Glutamatergic neuron (in vitro differentiated cells): ENCODE results near the gene HEATR5B. TPM values are rescaled to one million over a fixed set of nuclear protein-coding genes. Genes with fewer than 3 reads are reported as not detected.

Experiments used
- DNase-seq: peaks from one replicate; pipeline ENCODE4 v3.0.0; 2022
- H3K27ac Mint-ChIP-seq: one replicate; pipeline ENCODE4 v1.8.0; 2020; ENCODE audit warnings: mild to moderate bottlenecking, mixed read lengths, inconsistent platforms; ENCODE audit not compliant: unreplicated experiment
- H3K27me3 Mint-ChIP-seq: one replicate; pipeline ENCODE4 v1.8.0; 2020; ENCODE audit warnings: mild to moderate bottlenecking, moderate library complexity, mixed read lengths, inconsistent platforms; ENCODE audit not compliant: unreplicated experiment
- H3K36me3 Mint-ChIP-seq: one replicate; pipeline ENCODE4 v1.8.0; 2020; ENCODE audit warnings: mild to moderate bottlenecking, mixed read lengths, inconsistent platforms; ENCODE audit not compliant: unreplicated experiment
- H3K4me1 Mint-ChIP-seq: one replicate; pipeline ENCODE4 v1.8.0; 2020; ENCODE audit warnings: mild to moderate bottlenecking, low read depth, mixed read lengths, inconsistent platforms; ENCODE audit not compliant: unreplicated experiment
- H3K4me3 Mint-ChIP-seq: one replicate; pipeline ENCODE4 v1.8.0; 2020; ENCODE audit warnings: mild to moderate bottlenecking, mixed read lengths, inconsistent platforms; ENCODE audit not compliant: unreplicated experiment
- H3K9me3 Mint-ChIP-seq: one replicate; pipeline ENCODE4 v1.8.0; 2020; ENCODE audit warnings: mild to moderate bottlenecking, moderate library complexity, mixed read lengths, inconsistent platforms; ENCODE audit not compliant: unreplicated experiment
- total RNA-seq: library from RNA; stranded (reverse); fragmentation: NEBNext Ultra II Directional; extraction: Animal tissue kit (Norgen Biotek cat#: 25700); gene quantifications from one replicate; pipeline ENCODE4 v1.2.1, GENCODE V29; 2021; ENCODE audit not compliant: unreplicated experiment
- TF ChIP-seq, protein P1 (sequence below): fragments of 200-600 bp; sonication (generic); IDR thresholded peaks from one replicate; pipeline ENCODE4 v1.5.0; 2021; ENCODE audit not compliant: partially characterized antibody, unreplicated experiment

HEATR5B gene
- total RNA-seq, 1 donor from 2014 or later = 33.5 TPM

- Mint-ChIP-seq H3K27me3 (no peaks in the 10 kb centered on the region), H3K27ac (no peak overlapping the region), H3K9me3 (no peaks in the 10 kb centered on the region), H3K36me3 (no peaks in the 10 kb centered on the region), H3K4me1 (no peaks in the 10 kb centered on the region), H3K4me3 (no peak overlapping the region)
- TF ChIP-seq, protein P1, sequence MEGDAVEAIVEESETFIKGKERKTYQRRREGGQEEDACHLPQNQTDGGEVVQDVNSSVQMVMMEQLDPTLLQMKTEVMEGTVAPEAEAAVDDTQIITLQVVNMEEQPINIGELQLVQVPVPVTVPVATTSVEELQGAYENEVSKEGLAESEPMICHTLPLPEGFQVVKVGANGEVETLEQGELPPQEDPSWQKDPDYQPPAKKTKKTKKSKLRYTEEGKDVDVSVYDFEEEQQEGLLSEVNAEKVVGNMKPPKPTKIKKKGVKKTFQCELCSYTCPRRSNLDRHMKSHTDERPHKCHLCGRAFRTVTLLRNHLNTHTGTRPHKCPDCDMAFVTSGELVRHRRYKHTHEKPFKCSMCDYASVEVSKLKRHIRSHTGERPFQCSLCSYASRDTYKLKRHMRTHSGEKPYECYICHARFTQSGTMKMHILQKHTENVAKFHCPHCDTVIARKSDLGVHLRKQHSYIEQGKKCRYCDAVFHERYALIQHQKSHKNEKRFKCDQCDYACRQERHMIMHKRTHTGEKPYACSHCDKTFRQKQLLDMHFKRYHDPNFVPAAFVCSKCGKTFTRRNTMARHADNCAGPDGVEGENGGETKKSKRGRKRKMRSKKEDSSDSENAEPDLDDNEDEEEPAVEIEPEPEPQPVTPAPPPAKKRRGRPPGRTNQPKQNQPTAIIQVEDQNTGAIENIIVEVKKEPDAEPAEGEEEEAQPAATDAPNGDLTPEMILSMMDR = no peak
- no peak for DNase-seq
These were observed 58.1 kb downstream of the HEATR5B start for GRCh38 chr2:37026050-37026449.

DNA sequence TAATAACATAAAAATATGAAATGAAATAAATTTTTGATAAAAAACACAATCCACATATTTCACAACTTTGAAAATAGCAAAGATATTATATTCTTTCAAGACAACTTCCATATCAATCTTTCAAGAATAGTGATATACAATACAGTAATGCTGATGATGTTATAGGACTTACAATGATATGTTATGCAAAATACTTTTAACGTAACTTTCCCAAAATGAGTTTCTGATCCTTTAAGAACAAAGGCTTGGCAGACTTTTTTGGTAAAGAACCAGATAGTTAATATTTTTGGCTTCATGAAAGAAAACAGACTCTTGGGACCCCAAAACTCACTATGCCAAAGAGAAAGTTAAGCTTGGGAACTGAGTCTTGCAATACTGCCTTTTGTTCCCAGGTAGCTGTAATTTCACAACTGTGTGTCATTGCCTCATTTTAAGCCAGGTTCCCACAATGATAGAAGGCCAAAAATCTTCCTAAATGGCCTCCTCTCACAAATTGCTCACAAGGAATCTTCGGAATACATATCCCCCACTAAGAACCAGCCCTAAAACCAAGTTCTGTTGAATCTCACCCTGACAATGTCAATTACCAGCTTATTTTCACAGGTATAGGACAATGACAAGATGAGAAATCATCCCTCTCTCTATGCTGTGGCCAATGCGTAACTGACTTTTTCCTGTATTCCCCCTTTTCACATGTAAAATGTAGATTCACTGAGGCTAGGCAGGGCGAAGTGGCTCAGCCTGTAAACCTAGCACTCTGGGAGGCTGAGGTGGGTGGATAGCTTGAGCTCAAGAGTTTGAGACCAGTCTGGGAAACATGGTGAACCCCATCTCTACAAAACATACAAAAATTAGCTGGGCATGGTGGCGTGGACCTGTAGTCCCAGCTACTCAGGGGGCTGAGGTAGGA lies 63.0 kb downstream of the HEATR5B start:
- H3K27ac Mint-ChIP-seq = no peak overlapping the region
- DNase-seq = no peak
- H3K4me3 Mint-ChIP-seq = no peak overlapping the region
- H3K4me1 Mint-ChIP-seq = no peaks in the 10 kb centered on the region
- H3K27me3 Mint-ChIP-seq = no peaks in the 10 kb centered on the region
- H3K9me3 Mint-ChIP-seq = no peaks in the 10 kb centered on the region
- H3K36me3 Mint-ChIP-seq = no peaks in the 10 kb centered on the region
- TF ChIP-seq, protein P1 = no peak

DNA sequence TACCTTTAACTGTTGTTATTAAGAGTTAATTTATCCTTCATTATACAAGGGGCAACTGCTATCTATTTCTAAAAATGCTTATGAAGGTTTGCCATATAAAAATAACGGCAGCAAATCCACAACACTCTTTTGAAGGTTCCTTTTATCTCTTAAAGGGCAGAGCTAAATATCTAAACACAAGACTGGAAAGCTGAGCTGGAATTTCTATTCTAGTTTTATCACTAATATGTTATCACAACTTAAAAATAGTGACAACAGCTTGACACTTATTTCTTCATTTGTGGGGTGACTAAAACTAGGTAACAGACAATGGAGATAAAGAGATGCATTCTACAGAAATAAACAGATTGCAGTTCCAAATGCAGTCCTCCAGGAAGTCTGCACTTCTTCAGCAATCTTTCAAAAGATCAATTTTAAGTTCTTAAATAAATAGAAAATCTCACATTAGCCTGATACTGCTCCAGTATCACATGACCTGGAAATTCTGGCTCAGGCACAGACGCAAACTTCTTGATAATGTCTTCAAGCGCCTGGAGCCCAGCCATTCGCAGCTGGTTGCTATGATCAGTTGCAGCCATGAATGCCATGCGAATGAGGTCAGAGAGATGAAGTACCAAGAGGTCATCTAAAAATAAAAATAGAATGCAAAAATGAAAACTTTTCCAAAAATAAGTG lies 63.8 kb downstream of the HEATR5B start:
- no peak for DNase-seq
- Mint-ChIP-seq H3K27ac (no peak overlapping the region), H3K36me3 (no peaks in the 10 kb centered on the region), H3K4me3 (no peak overlapping the region), H3K9me3 (no peaks in the 10 kb centered on the region), H3K27me3 (no peaks in the 10 kb centered on the region), H3K4me1 (no peaks in the 10 kb centered on the region)
- TF ChIP-seq, protein P1 = no peak

- Mint-ChIP-seq H3K27ac (no peak overlapping the region), H3K27me3 (no peaks in the 10 kb centered on the region), H3K9me3 (no peaks in the 10 kb centered on the region), H3K36me3 (no peaks in the 10 kb centered on the region), H3K4me1 (no peaks in the 10 kb centered on the region), H3K4me3 (no peak overlapping the region)
- TF ChIP-seq, protein P1 = no peak
- DNase-seq = no peak
These were observed 70.9 kb downstream of the HEATR5B start for GRCh38 chr2:37013315-37013641.

DNA sequence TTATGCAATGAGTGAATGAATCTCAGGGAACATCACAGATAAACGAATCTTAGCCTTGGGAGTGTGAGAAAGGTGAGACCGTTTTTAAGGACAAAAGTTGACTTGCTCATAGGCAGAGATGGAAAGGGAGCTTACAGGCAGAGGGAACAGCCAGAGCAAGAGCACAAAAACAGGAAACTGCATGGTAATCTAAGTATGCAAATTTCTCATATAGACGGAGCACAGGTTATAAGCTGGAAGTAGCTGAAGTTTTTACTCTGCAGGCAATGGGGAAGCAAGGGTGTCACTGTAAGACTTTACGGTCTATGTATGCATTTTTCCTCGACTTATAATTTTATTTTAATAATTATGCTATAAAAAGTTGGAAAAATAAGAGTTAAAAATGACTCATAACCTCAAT lies 73.0 kb downstream of the HEATR5B start:
- H3K27me3 Mint-ChIP-seq = no peaks in the 10 kb centered on the region
- no peaks in the 10 kb centered on the region for H3K36me3 Mint-ChIP-seq
- DNase-seq = no peak
- no peak overlapping the region for H3K27ac Mint-ChIP-seq
- no peaks in the 10 kb centered on the region for H3K9me3 Mint-ChIP-seq
- H3K4me1 Mint-ChIP-seq = no peaks in the 10 kb centered on the region
- TF ChIP-seq, protein P1 = no peak
- H3K4me3 Mint-ChIP-seq = no peak overlapping the region
